NB4 (cell line): ENCODE measurements around the gene SEBOX.

Experiments
- TF ChIP-seq, protein P1 (sequence below): IDR thresholded peaks from one replicate; pipeline ENCODE4 v1.5.1; 2012; ENCODE audit warnings: low read depth, low read length
- TF ChIP-seq, protein P2 (sequence below): IDR thresholded peaks from 2 replicates; pipeline ENCODE4 v1.6.1; 2011; ENCODE audit warnings: low read depth, low read length

DNA sequence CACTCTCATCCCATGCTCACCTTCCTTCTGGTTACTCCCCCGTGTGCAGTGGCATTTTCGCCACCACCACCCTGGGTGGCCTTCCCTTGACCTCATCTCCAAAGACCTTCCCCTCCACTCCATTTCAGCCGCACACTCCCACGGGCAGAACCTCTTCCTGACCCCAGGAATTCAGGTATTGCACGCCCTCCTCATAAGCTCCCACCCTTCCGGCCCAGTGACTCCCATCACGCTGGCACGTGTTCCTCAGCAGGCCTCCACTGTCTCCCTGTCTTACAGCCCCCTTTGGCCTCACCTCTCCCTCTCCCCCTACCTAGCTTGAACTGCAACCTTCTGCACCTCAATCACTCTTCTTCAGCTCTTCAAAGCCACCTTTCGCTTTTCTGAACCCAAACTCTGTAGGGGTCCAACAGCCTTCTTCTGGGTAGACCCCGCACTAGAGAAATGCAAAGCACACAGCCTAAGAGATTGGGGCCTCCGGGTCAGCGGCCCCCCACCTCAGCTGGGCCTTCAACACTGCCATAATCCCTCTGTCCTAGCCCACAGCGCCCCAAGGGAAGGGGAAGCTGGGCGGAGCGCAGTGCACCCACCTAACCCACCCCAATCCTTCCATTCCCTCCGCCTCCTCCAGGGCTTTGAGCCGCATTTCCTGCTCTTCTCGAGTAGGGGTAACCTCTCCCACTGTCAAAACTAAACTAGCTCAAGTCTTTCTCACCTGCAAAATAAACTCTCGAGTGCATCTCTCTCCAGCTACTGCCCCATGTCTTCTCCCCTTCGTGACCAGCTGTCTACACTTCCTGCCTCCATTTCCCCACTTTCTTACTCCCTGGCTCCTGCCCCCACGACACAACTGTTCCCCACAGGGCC is 47.7 kb downstream of the SEBOX start:
- TF ChIP-seq, protein P1, sequence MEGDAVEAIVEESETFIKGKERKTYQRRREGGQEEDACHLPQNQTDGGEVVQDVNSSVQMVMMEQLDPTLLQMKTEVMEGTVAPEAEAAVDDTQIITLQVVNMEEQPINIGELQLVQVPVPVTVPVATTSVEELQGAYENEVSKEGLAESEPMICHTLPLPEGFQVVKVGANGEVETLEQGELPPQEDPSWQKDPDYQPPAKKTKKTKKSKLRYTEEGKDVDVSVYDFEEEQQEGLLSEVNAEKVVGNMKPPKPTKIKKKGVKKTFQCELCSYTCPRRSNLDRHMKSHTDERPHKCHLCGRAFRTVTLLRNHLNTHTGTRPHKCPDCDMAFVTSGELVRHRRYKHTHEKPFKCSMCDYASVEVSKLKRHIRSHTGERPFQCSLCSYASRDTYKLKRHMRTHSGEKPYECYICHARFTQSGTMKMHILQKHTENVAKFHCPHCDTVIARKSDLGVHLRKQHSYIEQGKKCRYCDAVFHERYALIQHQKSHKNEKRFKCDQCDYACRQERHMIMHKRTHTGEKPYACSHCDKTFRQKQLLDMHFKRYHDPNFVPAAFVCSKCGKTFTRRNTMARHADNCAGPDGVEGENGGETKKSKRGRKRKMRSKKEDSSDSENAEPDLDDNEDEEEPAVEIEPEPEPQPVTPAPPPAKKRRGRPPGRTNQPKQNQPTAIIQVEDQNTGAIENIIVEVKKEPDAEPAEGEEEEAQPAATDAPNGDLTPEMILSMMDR = no peak
- TF ChIP-seq, protein P2, sequence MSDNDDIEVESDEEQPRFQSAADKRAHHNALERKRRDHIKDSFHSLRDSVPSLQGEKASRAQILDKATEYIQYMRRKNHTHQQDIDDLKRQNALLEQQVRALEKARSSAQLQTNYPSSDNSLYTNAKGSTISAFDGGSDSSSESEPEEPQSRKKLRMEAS = no peak
